Hepatocyte (in vitro differentiated cells): ENCODE results near the gene MITF. TPM values are rescaled to one million over a fixed set of nuclear protein-coding genes. Genes with fewer than 3 reads are reported as not detected.

Source experiments
- DNase-seq: peaks from one replicate; pipeline ENCODE4 v3.0.0-alpha.2; 2016; ENCODE audit warnings: low spot score
- H2AFZ ChIP-seq: fragments of 200-600 bp; sonication (generic); 2 replicates; pipeline ENCODE4 v1.6.0; 2016; ENCODE audit warnings: antibody characterized with exemption, mild to moderate bottlenecking
- H3K27ac ChIP-seq: fragments of 200-600 bp; sonication (generic); 2 replicates; pipeline ENCODE4 v1.5.1; 2016; ENCODE audit warnings: mild to moderate bottlenecking
- H3K27me3 ChIP-seq: fragments of 200-600 bp; sonication (generic); 2 replicates; pipeline ENCODE4 v1.6.1; 2016
- H3K36me3 ChIP-seq: fragments of 200-600 bp; sonication (generic); replicated peaks from 2 replicates; pipeline ENCODE4 v1.5.1; 2016; ENCODE audit warnings: low read depth; ENCODE audit not compliant: insufficient read depth
- H3K4me1 ChIP-seq: fragments of 200-600 bp; sonication (generic); 2 replicates; pipeline ENCODE4 v1.5.1; 2016; ENCODE audit warnings: mild to moderate bottlenecking, moderate library complexity; ENCODE audit not compliant: insufficient read depth
- H3K4me2 ChIP-seq: fragments of 200-600 bp; sonication (generic); 2 replicates; pipeline ENCODE4 v1.6.0; 2016
- H3K4me3 ChIP-seq: fragments of 200-600 bp; sonication (generic); 2 replicates; pipeline ENCODE4 v1.5.1; 2016; ENCODE audit warnings: mild to moderate bottlenecking
- H3K79me2 ChIP-seq: fragments of 200-600 bp; sonication (generic); 2 replicates; pipeline ENCODE4 v1.6.0; 2017; ENCODE audit warnings: mild to moderate bottlenecking
- H3K9me2 ChIP-seq: fragments of 200-600 bp; sonication (generic); replicated peaks from 2 replicates; pipeline ENCODE4 v1.6.0; 2017; ENCODE audit warnings: mild to moderate bottlenecking; ENCODE audit not compliant: insufficient read depth
- H3K9me3 ChIP-seq: fragments of 200-600 bp; sonication (generic); 2 replicates; pipeline ENCODE4 v1.5.1; 2016; ENCODE audit warnings: low read depth, mild to moderate bottlenecking
- H4K20me1 ChIP-seq: fragments of 200-600 bp; sonication (generic); 2 replicates; pipeline ENCODE4 v1.6.0; 2016; ENCODE audit warnings: mild to moderate bottlenecking; ENCODE audit not compliant: insufficient read depth, poor library complexity, severe bottlenecking
- CTCF ChIP-seq: fragments of 200-600 bp; sonication (generic); IDR thresholded peaks from 2 replicates; pipeline ENCODE4 v1.5.1; 2016; ENCODE audit warnings: antibody characterized with exemption, mild to moderate bottlenecking; ENCODE audit not compliant: poor library complexity
- EZH2 ChIP-seq: fragments of 200-600 bp; sonication (generic); IDR thresholded peaks from 2 replicates; pipeline ENCODE4 v1.6.1; 2016; ENCODE audit warnings: antibody characterized with exemption, mild to moderate bottlenecking, borderline replicate concordance
- EZH2phosphoT487 ChIP-seq: fragments of 200-600 bp; sonication (generic); IDR thresholded peaks from one replicate; pipeline ENCODE4 v1.6.1; 2018; ENCODE audit warnings: antibody characterized with exemption, mild to moderate bottlenecking, low read depth, moderate library complexity; ENCODE audit not compliant: unreplicated experiment, severe bottlenecking
- WGBS: methylation state at CpG from one replicate; pipeline ENCODE4 v1.1.6; 2016; ENCODE audit warnings: low lambda C conversion rate; ENCODE audit errors: missing lambda C conversion rate; 5-methylcytosine and 5-hydroxymethylcytosine counted together
- polyA plus RNA-seq: library from polyadenylated mRNA; unstranded; fragments of >200 nt; fragmentation: Nextera tagmentation; extraction: Ambion mirVana; gene quantifications from 2 replicates; pipeline ENCODE4 v1.2.1, GENCODE V29; 2016
- total RNA-seq: library from RNA; depleted of rRNA; stranded (reverse); fragments of >200 nt; gene quantifications from 2 replicates; pipeline ENCODE4 v1.2.3, GENCODE V29; 2014

Gene MITF
- total and polyA plus RNA-seq, 2 experiments from 2014 or later: 7.1 to 14.2 TPM

- H3K9me2 ChIP-seq: no peaks in the 10 kb centered on the region
- H2AFZ ChIP-seq: no peak overlapping the region
- H3K27ac ChIP-seq: no peak overlapping the region
- WGBS: 71% methylated on average over 2 of the region's 2 CpGs
- no peaks in the 10 kb centered on the region for H3K4me1 ChIP-seq
- no peak overlapping the region for H3K4me2 ChIP-seq
- no peaks in the 10 kb centered on the region for H3K27me3 ChIP-seq
- H3K79me2 ChIP-seq: no peaks in the 10 kb centered on the region
- H3K9me3 ChIP-seq: no peaks in the 10 kb centered on the region
- DNase-seq: no peak
- no peaks in the 10 kb centered on the region for H3K36me3 ChIP-seq
- no peaks in the 10 kb centered on the region for H4K20me1 ChIP-seq
- TF ChIP-seq EZH2phosphoT487: no peak
- TF ChIP-seq EZH2: no peak
- TF ChIP-seq CTCF: no peak
- no peak overlapping the region for H3K4me3 ChIP-seq
Measured at GRCh38 chr3:69698728-69699127, 40.5 kb upstream of the MITF start.

GRCh38 chr3:69699183-69699582, 40.1 kb upstream of the MITF start:
- Histone ChIP-seq H3K36me3 (no peaks in the 10 kb centered on the region), H3K27ac (no peak overlapping the region), H3K4me2 (no peak overlapping the region), H3K9me3 (no peaks in the 10 kb centered on the region), H3K9me2 (no peaks in the 10 kb centered on the region), H3K4me1 (no peaks in the 10 kb centered on the region), H2AFZ (no peak overlapping the region), H3K4me3 (no peak overlapping the region), H3K79me2 (no peaks in the 10 kb centered on the region), H4K20me1 (no peaks in the 10 kb centered on the region), H3K27me3 (no peaks in the 10 kb centered on the region)
- DNase-seq: no peak
- 83% methylated on average over 1 of the region's 1 CpG for WGBS
- TF ChIP-seq CTCF: no peak
- TF ChIP-seq EZH2phosphoT487: no peak
- no peak for TF ChIP-seq EZH2

- Histone ChIP-seq H3K27ac (no peak overlapping the region), H3K27me3 (no peaks in the 10 kb centered on the region), H4K20me1 (no peaks in the 10 kb centered on the region), H3K4me3 (no peak overlapping the region), H3K36me3 (no peaks in the 10 kb centered on the region), H3K9me2 (no peaks in the 10 kb centered on the region), H3K9me3 (no peaks in the 10 kb centered on the region), H3K4me2 (no peak overlapping the region), H3K4me1 (no peaks in the 10 kb centered on the region), H2AFZ (no peak overlapping the region), H3K79me2 (no peaks in the 10 kb centered on the region)
- 88% methylated on average over 1 of the region's 1 CpG for WGBS
- TF ChIP-seq EZH2phosphoT487 (no peak), CTCF (no peak), EZH2 (no peak)
- DNase-seq: no peak
Measured at GRCh38 chr3:69700949-69701348, 38.3 kb upstream of the MITF start.
